ENCODE measurements around the gene CHMP2A. TPM values are rescaled to one million over a fixed set of nuclear protein-coding genes. Genes with fewer than 3 reads are reported as not detected.

Gene CHMP2A
- total and polyA plus RNA-seq, 2 of the 8 experiments (the other 6 are each of a cell fraction or from before 2014, with no cell fraction given) = 70.0 to 132 TPM

- peak; percentile 33 for TF ChIP-seq SAP30 (IDR thresholded peaks at IDR 0.05; ENCODE audit: insufficient read depth, insufficient replicate concordance, low read length)
Observed at GRCh38 chr19:58519355-58520256, 35.3 kb downstream of the CHMP2A start, which contains the start of gene ZBTB45 (continued).

Measured in H1 (cell line).